OCI-LY1 (cell line): ENCODE data around the gene PTPRD.

ENCODE experiments used
- H2AFZ ChIP-seq: fragments of 200-600 bp; sonication (generic), shearing (Covaris generic); 2 replicates; pipeline ENCODE4 v1.6.0; 2014; ENCODE audit warnings: antibody characterized with exemption, mild to moderate bottlenecking, low read length
- H3F3A ChIP-seq: fragments of 200-600 bp; sonication (generic), shearing (Covaris generic); 2 replicates; pipeline ENCODE4 v1.6.0; 2014; ENCODE audit warnings: mild to moderate bottlenecking, antibody characterized with exemption, low read length, moderate library complexity; ENCODE audit not compliant: insufficient read depth
- H3K27ac ChIP-seq: fragments of 200-600 bp; sonication (generic); 2 replicates; pipeline ENCODE4 v1.5.1; 2014; ENCODE audit warnings: low read length, mixed run types, mild to moderate bottlenecking, low read depth; ENCODE audit not compliant: poor library complexity, severe bottlenecking
- H3K27me3 ChIP-seq: fragments of 200-600 bp; sonication (generic); 2 replicates; pipeline ENCODE4 v1.6.0; 2014; ENCODE audit warnings: antibody characterized with exemption, mild to moderate bottlenecking, low read length, moderate library complexity; ENCODE audit not compliant: insufficient read depth
- H3K36me3 ChIP-seq: fragments of 200-600 bp; sonication (generic); 2 replicates; pipeline ENCODE4 v1.6.1; 2014; ENCODE audit warnings: mild to moderate bottlenecking, antibody characterized with exemption, low read length, moderate library complexity, mixed read lengths; ENCODE audit not compliant: insufficient read depth
- H3K4me1 ChIP-seq: fragments of 200-600 bp; sonication (generic); 2 replicates; pipeline ENCODE4 v1.5.1; 2014; ENCODE audit warnings: mild to moderate bottlenecking, low read length, moderate library complexity; ENCODE audit not compliant: insufficient read depth, severe bottlenecking
- H3K4me2 ChIP-seq: fragments of 200-600 bp; sonication (generic), shearing (Covaris generic); 2 replicates; pipeline ENCODE4 v1.6.1; 2014; ENCODE audit warnings: low read length
- H3K4me3 ChIP-seq: fragments of 200-600 bp; sonication (generic); 2 replicates; pipeline ENCODE4 v1.5.1; 2014; ENCODE audit warnings: low read length, low read depth, mild to moderate bottlenecking, mixed read lengths; ENCODE audit not compliant: poor library complexity, severe bottlenecking
- H3K79me2 ChIP-seq: fragments of 200-600 bp; shearing (Covaris generic); 2 replicates; pipeline ENCODE4 v1.6.1; 2016; ENCODE audit warnings: mixed run types, low read length, mixed read lengths; ENCODE audit not compliant: insufficient read depth
- H3K9ac ChIP-seq: fragments of 200-600 bp; sonication (generic), shearing (Covaris generic); 2 replicates; pipeline ENCODE4 v1.6.1; 2014; ENCODE audit warnings: mild to moderate bottlenecking, low read length, mixed read lengths
- H3K9me2 ChIP-seq: fragments of 200-600 bp; sonication (generic), shearing (Covaris generic); 2 replicates; pipeline ENCODE4 v1.6.1; 2014; ENCODE audit warnings: low read depth, mild to moderate bottlenecking, low read length, mixed read lengths
- H3K9me3 ChIP-seq: fragments of 200-600 bp; shearing (Covaris generic); 2 replicates; pipeline ENCODE4 v1.6.1; 2014; ENCODE audit warnings: low read length, mixed read lengths
- H4K20me1 ChIP-seq: fragments of 200-600 bp; sonication (generic), shearing (Covaris generic); 2 replicates; pipeline ENCODE4 v1.6.0; 2016; ENCODE audit warnings: mild to moderate bottlenecking, low read length; ENCODE audit not compliant: insufficient read depth
- CTCF ChIP-seq: fragments of 200-600 bp; sonication (generic), shearing (Covaris generic); IDR thresholded peaks from 2 replicates; pipeline ENCODE4 v1.5.1; 2017; ENCODE audit warnings: mild to moderate bottlenecking, antibody characterized with exemption, low read length, moderate library complexity, mixed read lengths
- EZH2 ChIP-seq: fragments of 200-600 bp; sonication (generic), shearing (Covaris generic); IDR thresholded peaks from 2 replicates; pipeline ENCODE4 v1.8.0; 2017; ENCODE audit warnings: borderline replicate concordance, mixed run types, mild to moderate bottlenecking, antibody characterized with exemption, low read length, moderate library complexity, mixed read lengths

The PTPRD gene

DNA sequence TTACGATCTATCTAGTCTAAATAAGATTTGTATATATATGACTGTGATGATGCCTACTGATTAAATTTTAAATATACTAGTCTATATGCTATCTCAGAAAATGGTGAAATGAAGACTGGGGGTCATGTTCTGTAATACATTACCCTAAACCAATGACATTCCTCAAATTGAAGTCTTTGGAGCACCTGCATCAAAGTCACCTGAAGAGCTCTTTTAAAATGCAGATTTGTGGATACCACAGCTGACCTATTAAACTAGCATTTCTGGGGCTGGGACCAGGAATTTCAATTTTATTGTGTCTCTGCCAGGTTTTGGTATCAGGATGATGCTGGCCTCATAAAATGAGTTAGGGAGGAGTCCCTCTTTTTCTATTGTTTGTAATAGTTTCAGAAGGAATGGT is 2181.3 kb downstream of the PTPRD start:
- Histone ChIP-seq H3K9ac (no peak overlapping the region), H3K9me2 (no peaks in the 10 kb centered on the region), H3K79me2 (no peaks in the 10 kb centered on the region), H3K36me3 (no peaks in the 10 kb centered on the region), H3K27ac (no peak overlapping the region), H3K4me3 (no peak overlapping the region), H3K27me3 (no peaks in the 10 kb centered on the region), H3F3A (no peaks in the 10 kb centered on the region), H2AFZ (no peak overlapping the region), H4K20me1 (no peaks in the 10 kb centered on the region), H3K4me2 (no peak overlapping the region), H3K4me1 (no peaks in the 10 kb centered on the region), H3K9me3 (no peaks in the 10 kb centered on the region)
- TF ChIP-seq EZH2: no peak
- TF ChIP-seq CTCF: no peak

GRCh38 chr9:8430945-8431344 is 2181.9 kb downstream of the PTPRD start:
- no peak overlapping the region for H3K9ac ChIP-seq
- no peaks in the 10 kb centered on the region for H3K4me1 ChIP-seq
- TF ChIP-seq CTCF: no peak
- TF ChIP-seq EZH2: no peak
- H3K9me3 ChIP-seq: no peaks in the 10 kb centered on the region
- no peak overlapping the region for H3K27ac ChIP-seq
- no peak overlapping the region for H2AFZ ChIP-seq
- no peak overlapping the region for H3K4me3 ChIP-seq
- no peak overlapping the region for H3K4me2 ChIP-seq
- H3K79me2 ChIP-seq: no peaks in the 10 kb centered on the region
- H3K9me2 ChIP-seq: no peaks in the 10 kb centered on the region
- H4K20me1 ChIP-seq: no peaks in the 10 kb centered on the region
- no peaks in the 10 kb centered on the region for H3F3A ChIP-seq
- H3K27me3 ChIP-seq: no peaks in the 10 kb centered on the region
- H3K36me3 ChIP-seq: no peaks in the 10 kb centered on the region

GRCh38 chr9:8429768-8430167 is 2183.0 kb downstream of the PTPRD start:
- Histone ChIP-seq H3K27me3 (no peaks in the 10 kb centered on the region), H3F3A (no peaks in the 10 kb centered on the region), H4K20me1 (no peaks in the 10 kb centered on the region), H3K27ac (no peak overlapping the region), H3K4me1 (no peaks in the 10 kb centered on the region), H3K4me3 (no peak overlapping the region), H3K9me2 (no peaks in the 10 kb centered on the region), H3K4me2 (no peak overlapping the region), H3K79me2 (no peaks in the 10 kb centered on the region), H3K36me3 (no peaks in the 10 kb centered on the region), H3K9ac (no peak overlapping the region), H3K9me3 (no peaks in the 10 kb centered on the region), H2AFZ (no peak overlapping the region)
- TF ChIP-seq EZH2: no peak
- no peak for TF ChIP-seq CTCF
